GM12864 (cell line): Measurements from ENCODE around the gene SLF2.

Experiments used
- DNase-seq: peaks from one replicate; pipeline ENCODE4 v3.0.0-alpha.2; 2011; ENCODE audit warnings: low read depth
- H3K4me3 ChIP-seq: 2 replicates; pipeline ENCODE4 v1.5.1; 2011; ENCODE audit warnings: mild to moderate bottlenecking, low read depth, low read length, control low read depth
- TF ChIP-seq, protein P1 (sequence below): IDR thresholded peaks from 2 replicates; pipeline ENCODE4 v1.5.1; 2011; ENCODE audit warnings: low read depth, mild to moderate bottlenecking, moderate library complexity, low read length, control low read depth, inconsistent platforms; ENCODE audit errors: missing control alignments

SLF2 gene

GRCh38 chr10:101010329-101010728 is 97.6 kb downstream of the SLF2 start:
- H3K4me3 ChIP-seq = no peak overlapping the region
- DNase-seq = no peak
- TF ChIP-seq, protein P1, sequence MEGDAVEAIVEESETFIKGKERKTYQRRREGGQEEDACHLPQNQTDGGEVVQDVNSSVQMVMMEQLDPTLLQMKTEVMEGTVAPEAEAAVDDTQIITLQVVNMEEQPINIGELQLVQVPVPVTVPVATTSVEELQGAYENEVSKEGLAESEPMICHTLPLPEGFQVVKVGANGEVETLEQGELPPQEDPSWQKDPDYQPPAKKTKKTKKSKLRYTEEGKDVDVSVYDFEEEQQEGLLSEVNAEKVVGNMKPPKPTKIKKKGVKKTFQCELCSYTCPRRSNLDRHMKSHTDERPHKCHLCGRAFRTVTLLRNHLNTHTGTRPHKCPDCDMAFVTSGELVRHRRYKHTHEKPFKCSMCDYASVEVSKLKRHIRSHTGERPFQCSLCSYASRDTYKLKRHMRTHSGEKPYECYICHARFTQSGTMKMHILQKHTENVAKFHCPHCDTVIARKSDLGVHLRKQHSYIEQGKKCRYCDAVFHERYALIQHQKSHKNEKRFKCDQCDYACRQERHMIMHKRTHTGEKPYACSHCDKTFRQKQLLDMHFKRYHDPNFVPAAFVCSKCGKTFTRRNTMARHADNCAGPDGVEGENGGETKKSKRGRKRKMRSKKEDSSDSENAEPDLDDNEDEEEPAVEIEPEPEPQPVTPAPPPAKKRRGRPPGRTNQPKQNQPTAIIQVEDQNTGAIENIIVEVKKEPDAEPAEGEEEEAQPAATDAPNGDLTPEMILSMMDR = no peak

- DNase-seq = no peak
- no peak overlapping the region for H3K4me3 ChIP-seq
- TF ChIP-seq, protein P1 = peak; percentile 6
Measured at GRCh38 chr10:101011517-101012423, 99.0 kb downstream of the SLF2 start.

- no peak overlapping the region for H3K4me3 ChIP-seq
- TF ChIP-seq, protein P1 = peak; percentile 83
- DNase-seq = no peak
Measured at GRCh38 chr10:101012525-101013364, 100.0 kb downstream of the SLF2 start.

DNA sequence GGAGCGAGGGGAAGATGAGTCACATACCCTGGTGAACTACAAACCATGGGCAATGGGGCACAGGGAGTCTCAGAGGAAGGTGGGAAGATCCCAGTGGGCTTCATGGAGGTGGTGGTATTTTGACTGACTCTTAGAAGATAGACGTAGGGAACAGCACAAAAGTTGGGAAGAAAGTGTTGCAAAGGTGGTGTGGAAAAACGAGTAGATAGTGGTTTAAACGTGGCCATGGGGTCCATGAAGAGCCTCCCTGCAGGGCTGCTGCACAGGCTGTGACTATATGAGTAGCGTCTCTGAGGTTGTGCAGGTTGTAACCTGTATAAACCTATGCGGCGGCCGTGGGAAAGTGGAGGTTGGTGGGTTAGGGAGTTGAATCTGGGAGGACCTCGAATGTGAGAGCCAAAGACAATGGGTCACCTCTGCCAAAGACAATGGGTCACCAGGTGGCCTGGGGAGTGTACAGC is 100.6 kb downstream of the SLF2 start:
- DNase-seq = no peak
- TF ChIP-seq, protein P1 = no peak
- no peak overlapping the region for H3K4me3 ChIP-seq

DNA sequence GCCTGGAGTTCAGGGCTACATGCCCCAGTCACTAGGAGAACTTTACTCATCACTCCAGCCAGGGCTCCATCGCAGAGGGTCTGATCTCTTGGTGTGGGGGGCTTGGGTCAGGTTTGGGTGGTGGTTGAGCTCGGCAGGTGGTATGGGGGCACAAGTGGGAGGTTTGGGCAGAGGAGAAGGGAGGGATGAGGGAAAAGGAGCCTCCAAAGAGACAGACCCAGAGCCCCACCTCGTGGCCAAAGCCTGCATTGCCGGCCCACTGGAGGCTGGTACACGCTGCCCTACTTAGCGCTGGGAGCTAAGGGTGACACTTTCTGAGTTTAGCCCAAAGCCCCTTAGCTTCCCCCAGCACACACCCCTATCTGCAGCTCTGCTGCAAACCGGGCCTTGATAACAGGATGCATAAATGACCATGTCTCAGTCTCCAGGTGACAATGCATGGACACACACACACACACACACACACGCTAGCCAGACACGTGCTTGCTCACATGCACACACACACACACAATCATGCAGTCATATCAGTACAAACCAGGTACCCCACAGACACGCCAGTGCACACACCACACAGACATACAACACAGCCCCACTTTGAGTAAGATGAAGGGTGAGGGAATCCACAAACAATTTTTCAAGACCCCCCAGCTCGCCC is 101.6 kb downstream of the SLF2 start:
- no peak overlapping the region for H3K4me3 ChIP-seq
- TF ChIP-seq, protein P1 = peak; percentile 99
- no peak for DNase-seq
